HG02759 (cell line): Measurements from ENCODE around the gene ADAMTS3.

Experiments used
- ATAC-seq: cut with Tn5 transposase; IDR thresholded peaks from one replicate; pipeline ENCODE4 v1.9.1; 2021; ENCODE audit warnings: mild to moderate bottlenecking, moderate library complexity; ENCODE audit not compliant: unreplicated experiment

Gene ADAMTS3

GRCh38 chr4:72424006-72424405, 145.0 kb downstream of the ADAMTS3 start:
- no peak for ATAC-seq

DNA sequence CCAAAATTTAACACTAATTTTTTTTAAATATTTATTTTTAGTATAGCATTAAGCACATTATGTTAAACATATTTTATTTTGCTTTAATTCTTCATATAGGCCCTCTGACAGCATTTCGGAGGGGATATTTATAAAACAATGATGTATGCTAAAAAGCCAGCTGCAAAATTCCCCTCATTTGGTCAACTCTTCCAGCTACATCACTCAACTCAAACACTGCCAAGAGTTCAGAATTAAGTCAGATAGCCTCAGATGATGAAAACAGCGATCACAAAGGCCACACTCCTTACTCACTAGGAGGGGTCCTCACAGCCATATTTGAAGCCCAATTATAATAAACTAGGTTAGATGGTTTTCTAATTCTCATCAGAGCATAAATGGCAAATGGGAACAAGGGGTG, 146.6 kb downstream of the ADAMTS3 start:
- ATAC-seq: no peak

GRCh38 chr4:72418458-72418857, 150.6 kb downstream of the ADAMTS3 start:
- ATAC-seq: no peak

DNA sequence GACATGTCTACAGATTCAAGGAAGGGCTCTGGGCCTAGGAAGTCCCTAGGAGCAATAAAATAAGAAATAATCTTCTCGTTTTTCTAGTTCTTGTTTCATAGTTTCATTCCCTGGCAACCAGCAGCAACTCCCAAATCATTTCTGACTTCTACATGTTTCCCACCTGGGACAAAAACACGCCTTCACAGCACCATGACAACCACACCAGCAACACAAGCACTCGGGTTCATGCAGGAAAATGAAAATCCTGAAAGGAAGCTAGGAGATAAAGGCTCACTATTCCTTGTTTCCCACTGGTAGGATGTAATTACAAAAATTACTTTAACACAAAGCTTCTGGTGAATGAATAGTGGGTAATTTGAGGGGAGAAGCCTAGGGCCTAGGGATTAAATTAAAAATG, 158.9 kb downstream of the ADAMTS3 start:
- ATAC-seq: no peak

DNA sequence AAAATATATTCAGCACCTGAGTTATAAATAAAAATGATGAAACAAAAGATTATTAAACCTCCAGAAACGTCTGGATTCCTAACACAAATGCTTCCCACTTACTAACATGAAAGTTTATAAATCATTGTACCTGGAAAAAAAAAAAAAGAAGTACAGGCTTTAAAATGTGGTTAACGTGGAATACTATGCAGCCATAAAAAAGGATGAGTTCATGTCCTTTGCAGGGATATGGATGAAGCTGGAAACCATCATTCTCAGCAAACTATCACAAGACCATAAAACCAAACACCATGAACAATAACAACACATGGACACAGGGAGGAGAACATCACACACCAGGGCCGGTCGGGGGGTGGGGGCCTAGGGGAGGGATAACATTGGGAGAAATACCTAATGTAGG, 160.5 kb downstream of the ADAMTS3 start:
- no peak for ATAC-seq

GRCh38 chr4:72405417-72405816, 163.6 kb downstream of the ADAMTS3 start:
- no peak for ATAC-seq

- no peak for ATAC-seq
Measured at GRCh38 chr4:72397314-72397713, 171.7 kb downstream of the ADAMTS3 start.

DNA sequence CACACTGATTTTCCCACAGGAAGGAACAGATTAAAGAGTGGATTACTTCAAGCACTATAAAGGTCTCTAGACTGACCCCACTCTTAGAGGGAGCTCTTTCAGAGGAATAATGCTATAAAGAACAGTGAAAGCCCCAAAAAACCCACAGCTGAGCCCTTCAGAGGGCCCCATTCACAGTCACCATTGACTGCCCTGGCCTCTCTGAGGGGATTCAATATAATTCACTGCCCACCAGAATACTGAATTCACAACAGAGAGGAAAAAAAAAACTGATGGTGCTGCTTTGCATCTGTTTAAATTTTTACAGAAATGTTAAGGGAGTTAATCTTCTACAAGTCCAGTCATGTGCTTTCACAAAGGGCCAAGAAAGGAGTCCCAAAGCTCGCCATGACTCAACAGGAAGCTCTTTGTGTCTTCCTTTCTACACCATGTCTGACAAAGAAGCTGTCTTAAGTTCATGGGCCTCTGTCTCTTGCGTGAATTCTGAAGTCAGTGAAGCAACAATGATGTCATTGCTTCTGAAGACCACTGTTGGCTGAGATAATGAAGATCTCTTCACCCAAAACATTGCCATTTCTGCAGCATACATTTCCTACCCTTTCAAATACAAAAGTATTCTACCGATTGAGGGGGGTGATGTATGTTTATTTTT, 174.9 kb downstream of the ADAMTS3 start:
- no peak for ATAC-seq

- ATAC-seq: no peak
Measured at GRCh38 chr4:72391281-72391680, 177.7 kb downstream of the ADAMTS3 start.

GRCh38 chr4:72390409-72390808, 178.6 kb downstream of the ADAMTS3 start:
- ATAC-seq: no peak

DNA sequence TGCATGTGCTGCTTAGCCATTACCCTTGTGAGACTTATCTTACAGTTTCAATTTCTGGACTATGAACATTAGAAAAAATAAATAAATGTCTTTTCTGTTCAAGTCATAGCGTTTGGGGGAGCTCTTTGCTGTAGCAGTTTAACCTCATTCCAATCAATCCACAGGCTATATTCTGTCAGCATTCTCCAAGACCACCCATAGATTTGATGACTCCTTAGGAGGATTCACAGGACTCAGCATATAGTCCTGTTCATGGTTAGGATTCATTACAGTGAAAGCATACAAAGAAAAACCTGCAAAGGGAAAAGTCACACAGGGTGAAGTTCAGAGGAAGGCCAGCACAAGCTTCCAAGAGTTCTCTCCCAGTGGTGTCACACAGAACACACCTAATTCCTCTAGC, 180.5 kb downstream of the ADAMTS3 start:
- ATAC-seq: no peak

- ATAC-seq: no peak
Measured at GRCh38 chr4:72387959-72388358, 181.1 kb downstream of the ADAMTS3 start.

- no peak for ATAC-seq
Measured at GRCh38 chr4:72383439-72383838, 185.6 kb downstream of the ADAMTS3 start.

DNA sequence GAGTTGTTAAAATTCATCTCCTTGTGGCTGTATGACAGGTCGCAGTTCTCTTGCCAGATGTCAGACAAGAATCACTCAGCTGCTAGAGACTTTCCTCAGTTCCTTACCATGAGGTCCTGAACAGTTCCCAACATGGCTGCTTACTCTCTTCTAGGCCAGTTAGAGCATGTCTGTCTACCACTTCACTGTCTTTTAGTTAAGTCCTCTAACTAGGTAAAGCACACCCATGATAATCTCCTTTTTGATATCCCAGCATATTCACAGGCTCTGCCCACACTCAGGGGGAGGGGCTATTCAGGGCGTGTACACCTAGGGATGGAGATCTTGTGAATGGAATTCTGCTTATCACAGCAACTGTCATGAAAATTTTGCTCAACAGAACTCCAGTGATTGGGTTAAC, 190.1 kb downstream of the ADAMTS3 start:
- ATAC-seq: no peak

GRCh38 chr4:72377491-72378194, 191.4 kb downstream of the ADAMTS3 start:
- no peak for ATAC-seq

DNA sequence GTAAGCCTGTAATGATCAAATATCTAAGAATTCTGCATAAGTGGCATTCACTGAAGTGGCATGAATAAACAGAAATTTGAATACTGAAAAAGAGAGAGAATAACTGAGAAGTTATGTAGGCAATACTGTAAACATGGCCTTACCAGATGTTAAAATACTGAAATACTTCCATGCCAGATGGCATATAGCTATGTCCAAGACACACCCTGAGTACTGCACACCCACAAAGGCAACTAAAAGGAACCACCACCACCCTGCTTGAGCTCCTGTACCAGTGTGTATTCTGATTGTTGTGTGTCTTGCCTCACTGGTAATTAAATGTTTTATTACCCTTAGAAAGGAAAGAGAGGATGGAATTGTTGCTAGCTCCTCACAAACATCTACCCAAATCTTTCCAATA, 192.1 kb downstream of the ADAMTS3 start:
- no peak for ATAC-seq

DNA sequence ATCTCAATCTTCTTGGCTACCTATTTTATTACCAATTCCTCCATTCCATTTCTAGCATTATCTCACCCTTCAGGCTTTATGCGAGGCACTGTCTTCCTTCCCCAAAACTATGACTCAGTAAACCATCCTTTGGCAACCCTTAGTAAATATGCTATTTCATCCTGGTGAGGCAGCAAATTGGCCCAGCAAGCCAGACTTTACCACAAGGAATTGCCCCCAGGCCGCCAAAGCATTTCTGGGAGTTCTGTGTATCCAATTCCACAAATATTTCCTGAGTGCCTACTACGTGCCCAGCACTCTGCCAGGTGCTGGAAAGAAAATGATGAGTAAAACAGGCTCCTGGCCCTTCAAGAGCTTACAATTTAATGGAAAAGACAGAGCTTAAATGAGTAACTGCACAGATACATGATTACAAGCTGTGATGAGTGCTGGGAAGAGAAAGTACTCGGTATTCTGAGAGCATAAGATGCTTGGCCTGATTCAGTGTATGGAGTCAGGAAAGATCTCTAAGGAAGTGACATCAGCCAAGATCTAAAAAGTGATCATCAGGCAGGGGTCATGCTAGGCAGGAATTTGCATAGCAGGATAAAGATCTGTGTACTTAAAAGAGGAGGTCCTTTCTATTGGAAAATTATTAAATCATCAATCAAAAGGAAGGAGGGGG, 193.8 kb downstream of the ADAMTS3 start:
- no peak for ATAC-seq

- no peak for ATAC-seq
Measured at GRCh38 chr4:72374159-72374558, 194.9 kb downstream of the ADAMTS3 start.

GRCh38 chr4:72366601-72367000, 202.4 kb downstream of the ADAMTS3 start:
- ATAC-seq: no peak

GRCh38 chr4:72365981-72366380, 203.0 kb downstream of the ADAMTS3 start:
- no peak for ATAC-seq

GRCh38 chr4:72365016-72365415, 204.0 kb downstream of the ADAMTS3 start:
- ATAC-seq: no peak

- ATAC-seq: no peak
Measured at GRCh38 chr4:72360075-72360474, 208.9 kb downstream of the ADAMTS3 start.
